Measurements from ENCODE around the gene RBMS3.

DNA sequence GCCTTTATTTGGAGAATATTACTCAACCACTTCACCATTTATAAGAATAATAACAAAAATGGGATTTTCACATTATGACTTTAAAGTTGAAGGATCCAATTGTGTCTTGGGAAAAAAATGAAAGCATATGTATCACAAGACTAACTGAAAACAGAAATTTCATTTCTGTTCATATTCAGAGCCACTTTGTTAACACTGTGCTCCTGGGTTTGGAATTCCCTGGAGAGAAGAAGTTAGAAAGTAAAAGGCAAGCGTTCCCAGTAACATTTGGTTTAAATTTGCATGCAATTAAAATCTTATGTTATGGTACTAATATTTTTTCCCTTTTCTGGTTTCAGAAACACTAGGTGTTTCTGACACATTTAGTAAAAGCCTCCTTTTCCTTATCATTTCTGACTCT, 230.8 kb downstream of the RBMS3 start:
- TF ChIP-seq, protein P1, sequence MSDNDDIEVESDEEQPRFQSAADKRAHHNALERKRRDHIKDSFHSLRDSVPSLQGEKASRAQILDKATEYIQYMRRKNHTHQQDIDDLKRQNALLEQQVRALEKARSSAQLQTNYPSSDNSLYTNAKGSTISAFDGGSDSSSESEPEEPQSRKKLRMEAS (IDR thresholded peaks at IDR 0.05), result no peak
- TF ChIP-seq POLR2A (IDR thresholded peaks at IDR 0.05; ENCODE audit: borderline replicate concordance, extremely low read depth, insufficient read depth, insufficient read length) (no peak), EZH2 (IDR thresholded peaks at IDR 0.05) (no peak), CEBPB (IDR thresholded peaks at IDR 0.05; ENCODE audit: low read depth) (no peak)
- TF ChIP-seq, protein P2, sequence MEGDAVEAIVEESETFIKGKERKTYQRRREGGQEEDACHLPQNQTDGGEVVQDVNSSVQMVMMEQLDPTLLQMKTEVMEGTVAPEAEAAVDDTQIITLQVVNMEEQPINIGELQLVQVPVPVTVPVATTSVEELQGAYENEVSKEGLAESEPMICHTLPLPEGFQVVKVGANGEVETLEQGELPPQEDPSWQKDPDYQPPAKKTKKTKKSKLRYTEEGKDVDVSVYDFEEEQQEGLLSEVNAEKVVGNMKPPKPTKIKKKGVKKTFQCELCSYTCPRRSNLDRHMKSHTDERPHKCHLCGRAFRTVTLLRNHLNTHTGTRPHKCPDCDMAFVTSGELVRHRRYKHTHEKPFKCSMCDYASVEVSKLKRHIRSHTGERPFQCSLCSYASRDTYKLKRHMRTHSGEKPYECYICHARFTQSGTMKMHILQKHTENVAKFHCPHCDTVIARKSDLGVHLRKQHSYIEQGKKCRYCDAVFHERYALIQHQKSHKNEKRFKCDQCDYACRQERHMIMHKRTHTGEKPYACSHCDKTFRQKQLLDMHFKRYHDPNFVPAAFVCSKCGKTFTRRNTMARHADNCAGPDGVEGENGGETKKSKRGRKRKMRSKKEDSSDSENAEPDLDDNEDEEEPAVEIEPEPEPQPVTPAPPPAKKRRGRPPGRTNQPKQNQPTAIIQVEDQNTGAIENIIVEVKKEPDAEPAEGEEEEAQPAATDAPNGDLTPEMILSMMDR (IDR thresholded peaks at IDR 0.05 in 2 of 3, conservative IDR thresholded peaks at IDR 0.05 in 1 of 3; ENCODE audit: borderline replicate concordance in 1 of 3, insufficient read depth in 1 of 3, low read depth in 2 of 3, low read length in 2 of 3), result no peak

Measured in HCT116 (cell line).